HG02763 (cell line): ENCODE data around the gene RUNX2.
"Not testable (repeated sequence)": the region's sequence is repeated elsewhere in the genome, so short reads cannot be mapped to it uniquely, and the experiment has no call there.

Experiments used
- ATAC-seq: cut with Tn5 transposase; IDR thresholded peaks from one replicate; pipeline ENCODE4 v1.9.1; 2021; ENCODE audit warnings: mild to moderate bottlenecking, moderate library complexity; ENCODE audit not compliant: unreplicated experiment

The RUNX2 gene

DNA sequence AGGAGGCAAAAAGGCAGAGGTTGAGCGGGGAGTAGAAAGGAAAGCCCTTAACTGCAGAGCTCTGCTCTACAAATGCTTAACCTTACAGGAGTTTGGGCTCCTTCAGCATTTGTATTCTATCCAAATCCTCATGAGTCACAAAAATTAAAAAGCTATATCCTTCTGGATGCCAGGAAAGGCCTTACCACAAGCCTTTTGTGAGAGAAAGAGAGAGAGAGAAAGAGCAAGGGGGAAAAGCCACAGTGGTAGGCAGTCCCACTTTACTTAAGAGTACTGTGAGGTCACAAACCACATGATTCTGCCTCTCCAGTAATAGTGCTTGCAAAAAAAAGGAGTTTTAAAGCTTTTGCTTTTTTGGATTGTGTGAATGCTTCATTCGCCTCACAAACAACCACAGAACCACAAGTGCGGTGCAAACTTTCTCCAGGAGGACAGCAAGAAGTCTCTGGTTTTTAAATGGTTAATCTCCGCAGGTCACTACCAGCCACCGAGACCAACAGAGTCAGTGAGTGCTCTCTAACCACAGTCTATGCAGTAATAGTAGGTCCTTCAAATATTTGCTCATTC is at the start of gene RUNX2:
TSS of gene RUNX2 (plus strand) at position 375 of the 567 bp plus-strand sequence. CDS start 397 bp downstream, outside the sequence.
- no peak for ATAC-seq

DNA sequence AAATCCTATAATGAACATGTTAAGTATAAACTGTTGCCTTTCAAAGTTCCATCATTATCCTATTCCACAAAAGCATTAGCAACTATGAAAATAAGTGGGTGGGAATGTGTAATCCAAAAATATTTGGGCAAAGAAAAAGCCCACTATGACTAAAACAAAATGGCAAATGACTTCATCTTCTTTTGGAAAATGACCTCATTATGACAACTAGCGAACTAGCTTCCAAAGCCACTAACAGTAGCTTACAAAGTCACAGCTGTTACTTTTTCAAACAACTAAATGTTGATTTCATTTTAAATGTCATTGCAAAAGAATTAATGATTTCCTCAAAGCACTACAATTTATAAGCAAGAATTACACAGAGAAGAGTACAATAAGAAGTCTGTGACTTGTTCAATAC is 49.8 kb upstream of the RUNX2 start:
- ATAC-seq = no peak

DNA sequence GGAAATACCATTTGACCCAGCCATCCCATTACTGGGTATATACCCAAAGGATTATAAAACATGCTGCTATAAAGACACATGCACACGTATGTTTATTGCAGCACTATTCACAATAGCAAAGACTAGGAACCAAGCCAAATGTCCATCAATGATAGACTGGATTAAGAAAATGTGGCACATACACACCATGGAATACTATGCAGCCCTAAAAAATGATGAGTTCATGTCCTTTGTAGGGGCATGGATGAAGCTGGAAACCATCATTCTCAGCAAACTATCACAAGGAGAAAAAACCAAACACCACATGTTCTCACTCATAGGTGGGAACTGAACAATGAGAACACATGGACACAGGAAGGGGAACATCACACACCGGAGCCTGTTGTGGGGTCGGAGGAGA is 41.4 kb upstream of the RUNX2 start:
- ATAC-seq = not testable (repeated sequence)

DNA sequence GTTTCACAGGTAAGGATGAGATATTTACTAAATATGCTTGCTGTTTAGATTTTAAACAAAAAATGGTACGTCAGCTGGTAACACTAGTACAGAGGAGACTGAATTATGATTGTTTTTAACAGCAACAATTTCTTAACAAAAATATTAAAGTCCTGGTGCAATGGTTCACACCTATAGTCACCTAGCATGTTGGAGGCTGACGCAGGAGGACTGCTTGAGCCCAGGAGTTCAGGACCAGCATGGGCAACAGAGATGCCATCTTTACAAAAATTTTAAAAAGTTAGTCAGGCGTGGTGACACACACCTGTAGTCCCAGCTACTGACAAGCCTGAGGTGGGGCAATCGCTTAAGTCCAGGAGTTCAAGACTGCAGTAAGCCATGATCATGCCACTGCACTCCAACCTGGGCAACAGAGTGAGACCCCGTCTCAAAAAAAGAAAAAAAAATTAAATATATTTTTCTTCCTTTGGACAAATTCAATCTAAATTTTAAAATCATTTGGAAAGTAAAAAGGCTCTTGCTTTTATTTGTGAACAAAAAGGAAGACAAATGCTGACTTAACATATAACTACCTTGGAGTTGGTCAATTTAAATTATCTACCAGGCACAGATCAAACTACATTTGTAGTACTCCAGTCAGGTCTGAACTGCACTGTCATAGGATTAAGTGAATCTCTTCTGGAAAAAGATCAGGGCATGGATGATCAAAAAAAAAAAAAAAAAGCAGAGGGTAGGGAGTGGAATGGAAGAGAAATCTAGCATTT is 38.2 kb upstream of the RUNX2 start:
- no peak for ATAC-seq

DNA sequence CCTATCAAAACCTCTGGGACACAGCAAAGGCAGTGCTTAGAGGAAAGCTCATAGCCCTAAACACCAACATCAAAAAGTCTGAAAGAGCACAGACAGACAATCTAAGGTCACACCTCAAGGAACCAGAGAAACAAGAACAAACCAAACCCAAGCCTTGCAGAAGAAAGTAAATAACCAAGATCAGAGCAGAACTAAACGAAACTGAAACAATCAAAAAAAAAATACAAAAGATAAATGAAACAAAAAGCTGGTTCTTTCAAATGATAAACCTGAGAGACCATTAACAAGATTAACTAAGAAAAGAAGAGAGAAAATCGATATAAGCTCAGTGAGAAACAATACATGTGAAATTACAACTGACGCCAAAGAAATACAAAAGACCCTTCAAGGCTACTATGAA is 34.8 kb upstream of the RUNX2 start:
- ATAC-seq = no peak

DNA sequence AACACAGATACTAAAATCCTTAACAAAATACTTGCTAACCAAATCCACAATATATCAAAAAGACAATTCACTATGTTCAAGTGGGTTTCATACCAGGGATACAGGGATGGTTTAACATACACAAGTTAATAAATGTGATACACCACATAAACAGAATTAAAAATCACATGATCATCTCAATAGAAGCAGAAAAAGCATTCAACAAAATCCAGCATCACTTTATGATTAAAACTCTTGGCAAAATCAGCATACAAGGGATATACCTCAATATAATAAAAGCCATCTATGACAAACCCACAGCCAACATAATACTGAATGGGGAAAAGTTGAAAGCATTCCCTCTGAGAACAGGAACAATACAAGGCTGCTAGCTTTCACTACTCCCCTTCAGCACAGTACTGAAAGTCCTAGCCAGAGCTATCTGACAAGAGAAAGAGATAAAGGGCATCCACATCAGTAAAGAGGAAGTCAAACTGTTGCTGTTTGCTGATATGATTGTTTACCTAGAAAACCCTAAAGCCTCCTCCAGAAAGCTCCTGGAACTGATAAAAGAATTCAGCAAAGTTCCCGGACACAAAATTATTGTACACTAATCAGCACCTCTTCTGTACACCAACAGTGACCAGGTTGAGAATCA is 33.9 kb upstream of the RUNX2 start:
- not testable (repeated sequence) for ATAC-seq

DNA sequence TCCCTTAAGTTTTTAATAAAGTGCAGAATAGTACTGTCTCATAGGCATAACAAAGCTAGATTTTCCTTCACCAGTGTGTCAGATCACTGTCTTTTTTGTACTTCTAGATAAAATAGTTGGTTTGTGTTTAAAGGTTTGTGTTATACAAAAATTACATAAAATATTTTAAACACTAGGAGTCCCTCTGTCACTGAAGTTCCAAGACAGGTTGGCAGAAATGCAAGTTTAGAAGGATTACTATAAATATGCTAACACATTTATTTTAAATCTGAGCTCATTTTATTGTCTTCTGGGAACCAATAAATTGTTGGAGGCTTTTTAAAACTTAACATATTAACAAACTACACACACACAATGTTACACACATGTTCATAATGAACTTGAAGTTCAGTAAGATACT is 30.8 kb upstream of the RUNX2 start:
- ATAC-seq = no peak

DNA sequence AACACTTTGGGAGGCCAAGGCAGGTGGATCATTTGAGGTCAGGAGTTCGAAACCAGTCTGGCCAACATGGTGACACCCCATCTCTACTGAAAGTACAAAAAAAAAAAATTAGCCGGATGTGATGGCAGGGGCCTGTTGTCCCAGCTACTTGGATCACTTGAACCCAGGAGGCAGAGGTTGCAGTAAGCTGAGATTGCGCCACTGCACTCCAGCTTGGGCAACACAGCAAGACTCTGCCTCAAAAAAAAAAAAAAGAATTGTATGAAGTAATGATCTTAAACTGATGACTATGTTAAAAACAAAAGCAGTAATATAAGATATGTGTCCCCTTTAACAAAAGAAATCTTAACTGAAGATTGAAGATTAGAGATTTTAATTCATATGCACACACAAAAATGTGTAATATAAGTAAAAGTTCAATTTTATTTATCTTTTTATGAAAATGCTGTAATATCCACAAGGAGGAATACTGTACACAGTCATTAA is 29.0 kb upstream of the RUNX2 start:
- ATAC-seq = no peak

DNA sequence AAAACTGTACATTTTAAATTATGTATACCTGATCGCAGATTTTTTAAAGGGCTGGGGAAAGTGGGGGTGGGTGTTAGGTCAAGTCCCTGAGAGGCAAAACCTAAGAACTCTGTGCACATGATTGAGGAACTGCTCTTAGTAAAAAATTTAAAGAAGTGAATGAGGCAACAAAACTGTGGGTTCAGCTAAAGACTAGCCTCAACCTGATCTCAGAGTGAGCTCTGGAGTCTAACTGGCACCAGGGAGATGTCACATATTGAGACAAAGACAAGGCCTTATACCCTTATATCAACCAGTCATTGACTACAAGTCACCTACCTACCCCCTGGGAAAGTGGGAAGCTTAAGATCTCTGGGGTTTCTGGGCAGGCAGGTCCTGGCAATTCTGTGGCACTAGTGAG is 27.4 kb upstream of the RUNX2 start:
- ATAC-seq = no peak

DNA sequence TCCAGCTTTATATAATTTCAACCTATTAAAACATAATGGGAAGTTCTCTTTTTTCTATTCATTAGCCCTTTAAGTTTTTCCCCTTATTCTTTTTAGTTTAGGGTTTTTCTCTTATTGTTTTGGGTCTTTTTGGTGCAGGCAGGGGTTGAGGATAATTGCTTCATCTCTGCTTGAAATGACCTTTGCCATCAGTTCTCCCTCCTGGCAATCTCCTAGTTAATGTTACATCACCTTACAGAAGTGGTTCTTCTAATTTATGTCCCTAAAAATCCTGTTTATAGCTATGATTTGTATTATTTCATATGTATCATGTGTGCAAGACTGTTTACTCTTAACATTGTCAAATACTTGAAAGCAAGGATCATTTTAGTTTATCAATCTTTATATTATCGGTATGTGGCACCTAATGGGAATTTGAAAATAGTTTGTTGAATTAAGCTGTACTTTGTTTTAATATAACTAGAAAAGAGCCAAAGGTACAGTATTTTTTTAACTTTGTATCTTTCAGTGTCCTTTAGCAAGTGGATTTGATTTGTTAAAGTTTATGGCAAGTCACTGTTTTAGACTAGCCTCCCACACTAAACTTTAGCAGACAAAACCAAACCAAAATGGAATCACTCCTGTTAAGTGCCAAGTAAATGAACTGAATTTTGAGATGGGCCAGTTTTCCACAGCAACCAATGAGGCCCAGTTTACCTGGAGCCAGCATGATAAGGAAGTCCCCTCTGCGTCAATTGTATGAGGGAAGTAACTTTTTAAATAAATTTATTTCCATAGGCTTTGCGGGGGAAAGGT is 26.6 kb upstream of the RUNX2 start:
- no peak for ATAC-seq

DNA sequence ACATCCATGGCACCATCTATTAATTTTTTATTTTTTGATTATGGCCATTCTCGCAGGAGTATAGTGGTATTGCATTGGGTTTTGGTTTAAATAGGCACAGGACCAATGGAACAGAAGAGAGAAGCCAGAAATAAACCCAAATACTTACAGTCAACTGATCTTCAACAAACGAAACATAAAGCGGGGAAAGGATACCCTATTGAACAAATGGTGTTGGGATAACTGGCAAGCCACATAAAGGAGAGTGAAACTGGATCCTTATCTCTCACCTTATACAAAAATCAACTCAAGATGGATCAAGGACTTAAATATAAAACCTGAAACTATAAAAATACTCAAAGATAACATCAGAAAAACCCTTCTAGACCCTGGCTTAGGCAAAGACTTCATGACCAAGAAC is 25.3 kb upstream of the RUNX2 start:
- no peak for ATAC-seq

DNA sequence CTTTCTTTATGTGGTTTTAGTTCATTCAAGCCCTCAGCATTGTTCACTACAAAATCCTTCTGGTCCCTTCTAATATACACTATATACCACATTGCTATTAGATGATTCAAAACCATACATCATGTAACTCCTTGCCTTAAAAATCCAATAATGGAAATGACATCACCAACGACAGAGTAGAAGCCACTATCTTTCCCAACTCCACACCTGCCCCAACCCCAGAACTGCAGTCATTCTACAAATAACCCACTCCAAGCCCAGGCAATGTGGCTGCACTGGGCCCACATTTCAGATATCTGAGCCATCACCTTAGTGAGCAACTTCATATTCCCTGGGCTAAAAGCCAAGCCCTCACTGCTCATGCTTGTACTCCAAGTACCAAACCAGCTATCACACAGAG is 22.6 kb upstream of the RUNX2 start:
- no peak for ATAC-seq

DNA sequence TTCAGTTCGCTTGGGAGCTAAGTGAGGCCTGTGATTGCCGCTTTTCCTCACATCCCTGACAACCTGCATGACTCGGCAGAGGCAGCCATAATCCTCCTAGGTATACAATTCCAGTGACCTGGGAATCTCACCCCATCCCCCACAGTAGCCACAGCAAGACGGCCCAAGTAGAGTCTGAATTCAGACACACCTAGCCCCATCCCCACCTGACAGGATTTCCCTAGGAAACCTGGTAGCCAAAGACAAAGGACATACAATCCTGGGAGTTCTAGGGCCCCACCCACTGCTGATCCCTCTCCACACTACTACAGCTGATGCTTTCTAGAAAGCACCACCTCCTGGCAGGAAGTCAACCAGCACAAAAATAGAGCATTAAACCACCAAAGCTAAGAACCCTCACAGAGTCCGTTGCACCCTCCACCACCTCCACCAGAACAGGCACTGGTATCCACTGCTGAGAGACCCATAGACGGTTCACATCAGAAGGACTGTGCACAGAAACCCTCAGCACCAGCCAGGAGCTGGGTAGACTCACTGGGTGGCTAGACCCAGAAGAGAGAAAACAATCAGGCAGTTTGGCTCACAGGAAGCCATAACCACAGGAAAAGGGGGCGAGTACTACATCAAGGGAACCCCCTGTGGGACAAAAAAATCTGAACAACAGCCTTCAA is 17.9 kb upstream of the RUNX2 start:
- no peak for ATAC-seq

DNA sequence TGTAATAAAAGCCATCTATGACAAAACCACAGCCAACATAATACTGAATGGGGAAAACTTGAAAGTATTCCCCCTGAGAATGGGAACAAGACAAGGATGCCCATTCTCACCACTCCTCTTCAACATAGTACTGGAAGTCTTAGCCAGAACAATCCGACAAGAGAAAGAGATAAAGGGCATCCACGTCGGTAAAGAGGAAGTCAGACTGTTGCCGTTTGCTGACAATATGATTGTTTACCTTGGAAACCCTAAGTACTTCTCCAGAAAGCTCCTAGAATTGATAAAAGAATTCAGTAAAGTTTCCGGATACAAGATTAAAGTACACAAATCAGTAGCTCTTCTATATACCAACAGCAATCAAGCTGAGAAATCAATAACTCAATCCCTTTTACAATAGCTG is 14.0 kb upstream of the RUNX2 start:
- ATAC-seq = no peak

DNA sequence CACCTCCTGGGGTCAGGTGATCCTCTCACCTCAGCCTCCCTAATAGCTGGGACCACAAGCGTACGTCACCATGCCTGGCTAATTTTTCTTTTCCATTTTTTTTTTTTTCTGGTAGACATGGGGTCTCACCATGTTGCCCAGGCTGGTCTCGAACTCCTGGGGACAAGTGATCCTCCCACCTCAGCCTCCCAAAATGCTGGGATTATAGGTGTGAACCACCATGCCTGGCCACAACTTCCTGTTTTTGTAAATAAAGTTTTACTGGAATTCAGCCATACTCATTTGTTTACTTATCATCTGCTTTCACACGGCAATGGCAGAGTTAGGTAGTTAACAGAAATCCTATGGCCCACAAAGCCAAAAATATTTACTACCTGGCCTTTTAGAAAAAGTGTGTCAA is 7.8 kb upstream of the RUNX2 start:
- no peak for ATAC-seq

DNA sequence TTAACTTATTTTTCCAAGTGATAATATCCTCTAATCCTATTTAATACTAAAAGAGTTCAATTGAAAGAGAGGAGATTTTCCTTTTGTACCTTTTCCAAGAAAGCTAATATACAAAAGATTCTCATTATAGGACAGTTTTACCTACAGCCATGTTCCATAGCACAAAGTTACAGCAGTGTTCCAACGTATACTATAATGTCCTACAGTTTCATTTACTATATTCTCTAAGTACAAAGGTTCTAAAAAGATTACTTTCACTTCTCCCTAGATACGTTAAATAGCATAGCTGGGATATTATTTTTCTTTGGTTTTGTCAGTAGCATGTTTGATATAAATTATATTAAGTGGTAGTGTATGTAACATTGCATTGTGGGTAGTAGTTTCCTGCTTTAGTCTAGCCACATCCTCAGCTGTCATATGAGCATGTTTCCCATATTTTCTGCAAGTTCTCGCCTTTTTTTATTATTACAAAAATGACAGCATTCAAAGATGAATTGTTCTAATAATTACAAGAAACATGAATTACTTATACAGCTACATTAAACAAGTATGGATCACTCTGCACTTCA is 4.4 kb upstream of the RUNX2 start:
- ATAC-seq = no peak

DNA sequence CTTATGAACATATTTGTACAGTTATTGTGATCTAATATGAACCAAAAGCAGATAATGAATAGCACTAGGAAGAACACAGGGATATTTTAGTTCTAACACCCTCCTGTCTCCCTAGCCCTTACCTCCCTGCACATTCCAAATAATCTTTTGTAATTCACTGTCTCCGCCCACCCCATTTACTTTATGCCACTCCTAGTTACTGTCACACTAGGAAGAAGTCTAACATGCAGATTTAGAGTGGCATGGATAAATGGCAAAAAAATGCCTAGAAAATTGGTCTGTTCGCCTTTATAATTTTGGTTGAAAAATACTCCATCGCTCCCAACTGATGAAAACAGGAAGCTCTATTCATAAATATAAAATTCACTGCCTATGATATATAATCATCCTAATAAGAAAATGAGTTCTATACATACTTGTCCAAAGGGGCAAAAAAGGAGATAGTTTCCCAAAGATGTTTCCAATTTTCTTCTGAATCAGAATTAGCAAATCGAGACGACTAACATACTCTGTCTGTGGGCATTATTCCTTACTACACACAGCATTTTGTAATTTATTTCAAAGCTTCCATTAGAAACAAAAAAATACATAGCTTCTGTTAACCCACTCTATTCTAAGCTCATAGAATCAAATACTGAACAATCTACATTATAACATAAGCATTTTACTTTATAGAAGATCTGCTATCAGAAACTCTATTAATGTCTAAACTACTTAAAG is 1.3 kb upstream of the RUNX2 start:
- no peak for ATAC-seq

DNA sequence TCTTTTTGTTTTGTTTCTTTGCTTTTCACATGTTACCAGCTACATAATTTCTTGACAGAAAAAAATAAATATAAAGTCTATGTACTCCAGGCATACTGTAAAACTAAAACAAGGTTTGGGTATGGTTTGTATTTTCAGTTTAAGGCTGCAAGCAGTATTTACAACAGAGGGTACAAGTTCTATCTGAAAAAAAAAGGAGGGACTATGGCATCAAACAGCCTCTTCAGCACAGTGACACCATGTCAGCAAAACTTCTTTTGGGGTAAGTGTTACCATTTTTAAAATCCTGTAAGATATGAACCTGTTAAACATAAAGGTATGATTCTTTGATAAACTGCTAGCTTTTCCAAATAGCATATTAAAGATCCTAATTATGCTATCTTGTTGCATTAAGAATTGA is 393 bp downstream of the RUNX2 start:
- no peak for ATAC-seq

DNA sequence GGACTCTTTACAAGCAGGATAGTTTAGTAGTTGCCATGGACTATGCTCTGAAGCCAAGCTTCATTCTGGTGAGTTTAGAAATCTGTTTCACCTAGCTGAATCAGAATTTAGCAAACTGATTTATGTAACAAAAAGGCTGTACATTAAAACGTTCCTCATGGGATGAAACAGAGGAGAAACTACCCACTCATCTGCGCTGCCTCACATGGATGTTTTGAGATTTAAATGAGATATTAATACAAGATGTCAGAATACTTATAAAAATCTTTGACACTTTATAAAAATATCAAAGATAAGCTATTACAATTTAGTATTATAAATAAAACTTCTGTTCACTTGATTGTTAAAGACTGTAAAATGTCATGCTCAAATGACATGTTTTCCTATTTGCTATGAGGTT is 16.8 kb downstream of the RUNX2 start:
- ATAC-seq = no peak

DNA sequence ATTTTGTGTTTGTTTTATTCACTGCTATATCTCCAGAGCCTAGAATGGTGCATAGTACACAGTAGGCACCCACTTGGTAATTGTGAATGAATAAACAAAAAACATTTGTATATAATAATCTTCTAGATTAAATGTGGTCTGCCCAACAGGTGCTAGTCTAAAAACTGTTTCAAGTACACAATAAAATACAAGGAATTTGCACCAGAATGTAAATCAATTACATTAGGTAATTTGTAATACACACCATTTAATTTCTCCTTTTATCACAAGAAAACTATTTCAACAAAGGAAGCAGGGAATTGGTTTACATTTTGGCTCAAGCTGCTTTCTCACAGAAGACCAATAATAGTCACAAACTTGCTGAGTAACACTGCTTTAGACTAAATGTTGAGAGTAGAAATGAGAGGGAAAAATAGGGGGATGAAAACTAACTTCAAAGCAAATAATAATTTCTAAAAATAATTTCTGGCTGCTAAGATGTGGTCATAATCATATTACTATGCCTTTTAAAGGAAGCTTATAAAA is 22.1 kb downstream of the RUNX2 start:
- no peak for ATAC-seq
